Ishikawa (cell line): ENCODE data around the gene TAGAP.

Source experiments
- CEBPB ChIP-seq: IDR thresholded peaks from 2 replicates; pipeline ENCODE4 v1.6.1; 2012
- CREB1 ChIP-seq: IDR thresholded peaks from 2 replicates; pipeline ENCODE4 v1.6.1; 2012; ENCODE audit warnings: low read depth
- EGR1 ChIP-seq: IDR thresholded peaks from 2 replicates; pipeline ENCODE4 v1.6.1; 2012
- EP300 ChIP-seq: IDR thresholded peaks from 2 replicates; pipeline ENCODE4 v1.6.1; 2012; ENCODE audit warnings: borderline replicate concordance
- FOXM1 ChIP-seq: IDR thresholded peaks from 2 replicates; pipeline ENCODE4 v1.6.1; 2012; ENCODE audit warnings: low read depth, borderline replicate concordance
- NFIC ChIP-seq: IDR thresholded peaks from 2 replicates; pipeline ENCODE4 v1.6.1; 2012
- RAD21 ChIP-seq: IDR thresholded peaks from 2 replicates; pipeline ENCODE4 v1.6.1; 2012; ENCODE audit warnings: low read depth
- TAF1 ChIP-seq: IDR thresholded peaks from 2 replicates; pipeline ENCODE4 v1.6.1; 2012; ENCODE audit warnings: low read depth, mild to moderate bottlenecking
- TCF12 ChIP-seq: IDR thresholded peaks from 2 replicates; pipeline ENCODE4 v1.6.1; 2012; ENCODE audit warnings: low read depth
- TEAD4 ChIP-seq: IDR thresholded peaks from 2 replicates; pipeline ENCODE4 v1.6.1; 2012
- YY1 ChIP-seq: IDR thresholded peaks from 2 replicates; pipeline ENCODE4 v1.6.1; 2012; ENCODE audit warnings: low read depth
- ZBTB7A ChIP-seq: IDR thresholded peaks from 2 replicates; pipeline ENCODE4 v1.6.1; 2012; ENCODE audit warnings: low read depth
- TF ChIP-seq, protein P1 (sequence below): IDR thresholded peaks from 2 replicates; pipeline ENCODE4 v1.6.1; 2012
- TF ChIP-seq, protein P2 (sequence below): IDR thresholded peaks from 2 replicates; pipeline ENCODE4 v1.6.1; 2012
- TF ChIP-seq, protein P3 (sequence below): IDR thresholded peaks from 2 replicates; pipeline ENCODE4 v1.6.1; 2012; ENCODE audit warnings: low read depth, mild to moderate bottlenecking

The TAGAP gene

DNA sequence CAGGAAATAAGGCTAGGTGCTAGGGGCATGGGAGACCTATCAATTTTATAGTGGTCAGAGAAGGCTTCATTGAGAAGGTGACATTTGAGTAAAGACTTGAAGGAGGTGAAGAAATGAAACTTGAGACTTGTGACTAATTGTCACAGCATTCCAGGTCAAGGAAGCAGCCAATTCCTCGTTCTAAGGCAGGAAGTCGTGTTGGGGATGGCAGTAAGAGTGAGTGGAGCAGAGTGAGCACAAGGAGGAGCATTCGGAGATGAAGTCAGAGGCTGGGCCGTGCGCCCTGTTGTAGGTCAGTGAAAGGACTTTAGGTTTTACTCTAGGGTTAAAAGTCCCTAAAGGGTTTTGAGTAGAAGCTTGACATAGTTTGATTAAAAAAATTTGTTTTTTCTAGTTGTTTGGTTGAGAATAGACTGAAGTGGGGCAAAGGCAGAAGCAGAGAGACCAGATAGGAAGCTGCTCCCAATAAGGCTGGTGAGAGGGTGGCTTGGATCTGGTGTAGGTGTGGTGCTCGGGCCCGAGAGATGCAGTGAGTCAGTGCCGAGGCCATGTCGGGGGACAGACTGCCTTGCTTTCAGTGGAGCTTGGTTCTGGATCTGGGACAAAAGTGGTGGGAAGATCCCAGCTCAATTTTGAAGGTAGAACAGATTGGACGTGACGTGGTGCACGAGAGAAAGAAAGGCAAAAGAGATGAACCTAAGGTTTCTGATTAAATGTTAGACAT is 42.2 kb downstream of the TAGAP start:
- TF ChIP-seq NFIC (no peak), EP300 (no peak), TCF12 (no peak), TEAD4 (peak; percentile 72), CEBPB (no peak)
- TF ChIP-seq, protein P1, sequence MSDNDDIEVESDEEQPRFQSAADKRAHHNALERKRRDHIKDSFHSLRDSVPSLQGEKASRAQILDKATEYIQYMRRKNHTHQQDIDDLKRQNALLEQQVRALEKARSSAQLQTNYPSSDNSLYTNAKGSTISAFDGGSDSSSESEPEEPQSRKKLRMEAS = peak; percentile 37; the same call in 1 of the 2 replicates

DNA sequence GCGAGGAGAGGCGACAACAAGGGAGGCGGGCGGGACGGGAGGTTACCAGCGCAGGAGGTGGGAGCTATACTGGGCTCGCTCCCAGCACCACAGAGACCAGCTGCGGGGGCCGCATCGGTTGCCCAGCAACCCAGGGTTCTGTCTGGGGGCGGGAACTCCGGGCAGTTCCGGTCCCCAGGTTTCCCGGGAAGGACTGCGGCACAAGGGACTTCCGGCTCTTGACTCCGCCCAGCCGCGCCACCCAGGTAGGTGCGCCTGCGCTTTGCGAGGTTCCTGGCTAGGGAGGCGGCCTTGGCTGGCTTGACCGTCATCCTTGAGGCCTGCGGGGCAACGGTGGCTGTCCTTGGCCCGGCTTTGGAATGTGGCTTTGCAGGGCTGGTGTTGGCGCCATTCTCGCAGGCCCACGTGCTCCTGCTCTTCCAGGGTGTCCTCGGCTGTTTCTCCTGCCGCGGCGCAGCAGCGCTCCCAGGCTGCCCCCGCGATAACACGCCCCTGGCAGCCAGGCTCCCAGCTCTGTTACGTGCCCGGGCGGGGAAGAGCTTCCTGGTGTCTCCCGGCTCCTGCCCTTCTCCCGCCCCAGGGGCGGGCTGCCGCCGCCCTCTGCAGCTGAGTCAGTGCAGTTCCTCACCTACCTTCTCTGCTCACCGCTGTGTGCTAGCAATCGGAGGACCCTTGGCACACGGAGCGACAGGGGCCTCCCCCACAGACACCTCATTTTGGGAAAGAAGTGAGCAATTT is 45.0 kb downstream of the TAGAP start, which contains the start of gene RSPH3:
Gene RSPH3, minus strand, starts transcription at position 537 of the 738 bp plus-strand sequence. CDS start 652 bp downstream, outside the sequence.
- TF ChIP-seq, protein P1 = peak; percentile 100
- peak; percentile 82 for TF ChIP-seq YY1
- peak; percentile 82 for TF ChIP-seq TEAD4
- TF ChIP-seq EGR1 = peak; percentile 87
- no peak; the same call in 1 of the 2 replicates for TF ChIP-seq RAD21
- no peak for TF ChIP-seq CEBPB
- peak; percentile 58; the same call in 1 of the 2 replicates for TF ChIP-seq EP300
- peak; percentile 88 for TF ChIP-seq TAF1
- peak; percentile 61 for TF ChIP-seq NFIC
- TF ChIP-seq FOXM1 = no peak
- 0 out of 2 replicates have a peak, but pooled peaks have one; percentile 31 for TF ChIP-seq CREB1
- no peak for TF ChIP-seq ZBTB7A
- TF ChIP-seq, protein P2, sequence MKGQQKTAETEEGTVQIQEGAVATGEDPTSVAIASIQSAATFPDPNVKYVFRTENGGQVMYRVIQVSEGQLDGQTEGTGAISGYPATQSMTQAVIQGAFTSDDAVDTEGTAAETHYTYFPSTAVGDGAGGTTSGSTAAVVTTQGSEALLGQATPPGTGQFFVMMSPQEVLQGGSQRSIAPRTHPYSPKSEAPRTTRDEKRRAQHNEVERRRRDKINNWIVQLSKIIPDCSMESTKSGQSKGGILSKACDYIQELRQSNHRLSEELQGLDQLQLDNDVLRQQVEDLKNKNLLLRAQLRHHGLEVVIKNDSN = peak; percentile 80
- TF ChIP-seq TCF12 = peak; percentile 73
- TF ChIP-seq, protein P3, sequence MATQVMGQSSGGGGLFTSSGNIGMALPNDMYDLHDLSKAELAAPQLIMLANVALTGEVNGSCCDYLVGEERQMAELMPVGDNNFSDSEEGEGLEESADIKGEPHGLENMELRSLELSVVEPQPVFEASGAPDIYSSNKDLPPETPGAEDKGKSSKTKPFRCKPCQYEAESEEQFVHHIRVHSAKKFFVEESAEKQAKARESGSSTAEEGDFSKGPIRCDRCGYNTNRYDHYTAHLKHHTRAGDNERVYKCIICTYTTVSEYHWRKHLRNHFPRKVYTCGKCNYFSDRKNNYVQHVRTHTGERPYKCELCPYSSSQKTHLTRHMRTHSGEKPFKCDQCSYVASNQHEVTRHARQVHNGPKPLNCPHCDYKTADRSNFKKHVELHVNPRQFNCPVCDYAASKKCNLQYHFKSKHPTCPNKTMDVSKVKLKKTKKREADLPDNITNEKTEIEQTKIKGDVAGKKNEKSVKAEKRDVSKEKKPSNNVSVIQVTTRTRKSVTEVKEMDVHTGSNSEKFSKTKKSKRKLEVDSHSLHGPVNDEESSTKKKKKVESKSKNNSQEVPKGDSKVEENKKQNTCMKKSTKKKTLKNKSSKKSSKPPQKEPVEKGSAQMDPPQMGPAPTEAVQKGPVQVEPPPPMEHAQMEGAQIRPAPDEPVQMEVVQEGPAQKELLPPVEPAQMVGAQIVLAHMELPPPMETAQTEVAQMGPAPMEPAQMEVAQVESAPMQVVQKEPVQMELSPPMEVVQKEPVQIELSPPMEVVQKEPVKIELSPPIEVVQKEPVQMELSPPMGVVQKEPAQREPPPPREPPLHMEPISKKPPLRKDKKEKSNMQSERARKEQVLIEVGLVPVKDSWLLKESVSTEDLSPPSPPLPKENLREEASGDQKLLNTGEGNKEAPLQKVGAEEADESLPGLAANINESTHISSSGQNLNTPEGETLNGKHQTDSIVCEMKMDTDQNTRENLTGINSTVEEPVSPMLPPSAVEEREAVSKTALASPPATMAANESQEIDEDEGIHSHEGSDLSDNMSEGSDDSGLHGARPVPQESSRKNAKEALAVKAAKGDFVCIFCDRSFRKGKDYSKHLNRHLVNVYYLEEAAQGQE = no peak

DNA sequence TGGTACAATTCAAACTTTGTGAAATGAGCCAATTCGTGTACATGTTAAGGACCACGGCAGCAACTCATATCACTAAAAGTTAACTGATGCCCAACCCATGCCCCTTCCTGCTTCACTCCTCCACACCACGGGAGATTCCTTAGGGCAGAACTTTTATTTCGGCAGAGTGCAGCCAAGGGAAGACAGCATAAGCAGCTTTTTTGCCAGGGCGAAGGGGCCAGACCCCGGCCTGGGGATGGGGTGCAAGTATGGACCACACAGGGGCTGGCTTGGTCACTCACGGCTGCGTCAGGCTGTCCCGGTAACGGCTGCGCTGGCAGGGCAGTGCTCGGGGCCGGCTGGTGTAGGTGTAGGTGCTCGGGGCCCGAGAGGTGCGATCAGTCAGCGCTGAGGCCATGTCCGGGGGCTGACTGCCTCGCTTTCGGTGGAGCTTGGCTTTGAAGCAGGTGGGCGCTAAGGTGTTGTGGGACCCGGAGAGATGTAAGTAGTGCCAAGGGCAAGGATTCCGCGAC is 45.6 kb downstream of the TAGAP start:
- TF ChIP-seq TEAD4 (no peak), TCF12 (no peak), CREB1 (no peak), YY1 (no peak)

DNA sequence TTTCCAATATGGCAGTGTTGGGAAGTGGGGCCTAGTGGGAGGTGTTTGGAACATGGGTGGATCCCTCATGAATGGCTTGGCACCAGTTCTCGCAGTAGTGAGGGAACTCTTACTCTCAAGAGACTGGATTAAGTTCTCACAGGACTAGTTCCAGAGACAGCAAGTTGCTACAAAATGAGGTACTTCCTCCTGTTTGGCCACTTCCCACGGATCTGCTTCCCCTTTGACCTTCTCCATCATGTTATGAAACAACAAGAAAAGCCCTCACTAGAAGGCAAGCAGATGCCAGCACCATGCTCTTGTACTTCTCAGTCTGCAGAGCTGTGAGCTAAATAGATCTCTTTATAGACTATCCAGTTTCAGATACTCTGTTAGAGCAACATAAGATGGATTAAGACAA is 47.9 kb downstream of the TAGAP start:
- TF ChIP-seq RAD21 = no peak
- no peak for TF ChIP-seq EP300
- no peak for TF ChIP-seq NFIC
- TF ChIP-seq, protein P1 = no peak
- TF ChIP-seq TCF12 = no peak
- TF ChIP-seq EGR1 = no peak
- TF ChIP-seq, protein P2 = no peak
- TF ChIP-seq CEBPB = no peak
- no peak for TF ChIP-seq FOXM1
- no peak for TF ChIP-seq ZBTB7A

DNA sequence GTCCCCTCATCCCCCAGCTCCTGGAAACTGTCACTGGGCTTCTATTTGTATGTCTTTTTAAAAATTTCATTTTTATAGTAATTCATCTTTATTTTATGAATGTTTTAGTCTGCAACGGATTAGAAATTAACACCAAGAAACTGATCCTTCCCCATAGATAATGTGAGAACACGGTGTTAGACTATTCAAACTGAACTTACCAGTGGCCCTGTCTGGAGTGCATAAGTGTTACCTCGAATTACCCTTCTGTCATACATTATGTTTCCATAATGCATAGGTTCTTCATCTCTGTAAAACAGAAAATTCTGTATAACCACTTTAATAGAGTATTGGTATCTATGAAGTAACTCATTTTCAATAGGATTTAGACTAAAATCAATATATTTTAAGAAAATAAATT is 51.2 kb downstream of the TAGAP start:
- TF ChIP-seq TAF1 (no peak), FOXM1 (no peak), CEBPB (no peak), EGR1 (no peak), CREB1 (no peak), YY1 (no peak), TEAD4 (no peak)
- TF ChIP-seq, protein P2 = no peak

DNA sequence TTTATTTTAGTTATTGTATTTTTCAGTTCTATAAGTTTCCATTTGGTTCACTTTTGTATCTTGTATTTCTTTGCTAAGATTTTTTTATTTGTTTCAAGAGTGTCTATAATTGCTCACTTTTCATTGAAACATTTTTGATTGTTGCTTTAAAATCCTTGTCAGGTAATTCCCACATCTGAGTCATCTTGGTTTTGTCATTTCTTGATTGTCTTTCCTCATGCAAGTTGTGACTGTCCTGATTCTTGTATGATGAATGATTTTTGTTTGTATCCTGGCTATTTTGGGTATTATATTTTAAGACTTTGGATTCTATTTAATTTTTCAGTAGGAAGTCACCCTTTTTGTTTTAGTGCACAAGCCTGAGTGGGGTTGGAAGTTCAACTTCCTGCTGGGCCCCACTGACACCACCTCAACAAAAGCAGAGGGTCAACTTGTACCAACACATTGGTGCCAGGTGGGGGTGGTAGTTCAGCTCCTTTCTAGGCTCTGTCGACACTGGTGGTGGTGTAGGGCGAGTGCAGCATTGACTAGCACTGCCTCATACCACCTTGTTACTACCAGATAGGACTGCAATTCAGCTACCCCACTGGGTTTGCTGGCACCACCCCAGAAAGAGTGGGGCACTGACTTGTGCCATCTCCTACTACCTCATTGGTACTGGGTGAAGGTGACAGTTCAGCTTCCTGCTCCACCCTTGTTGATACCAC is 53.6 kb downstream of the TAGAP start:
- TF ChIP-seq TEAD4 (no peak), CREB1 (no peak), EGR1 (no peak), FOXM1 (no peak), YY1 (no peak)
